Ishikawa (cell line): ENCODE results near the gene GRIN2D.

Experiments used
- CEBPB ChIP-seq: IDR thresholded peaks from 2 replicates; pipeline ENCODE4 v1.6.1; 2012
- CREB1 ChIP-seq: IDR thresholded peaks from 2 replicates; pipeline ENCODE4 v1.6.1; 2012; ENCODE audit warnings: low read depth
- EGR1 ChIP-seq: IDR thresholded peaks from 2 replicates; pipeline ENCODE4 v1.6.1; 2012
- EP300 ChIP-seq: IDR thresholded peaks from 2 replicates; pipeline ENCODE4 v1.6.1; 2012; ENCODE audit warnings: borderline replicate concordance
- FOXM1 ChIP-seq: IDR thresholded peaks from 2 replicates; pipeline ENCODE4 v1.6.1; 2012; ENCODE audit warnings: low read depth, borderline replicate concordance
- NFIC ChIP-seq: IDR thresholded peaks from 2 replicates; pipeline ENCODE4 v1.6.1; 2012
- RAD21 ChIP-seq: IDR thresholded peaks from 2 replicates; pipeline ENCODE4 v1.6.1; 2012; ENCODE audit warnings: low read depth
- TAF1 ChIP-seq: IDR thresholded peaks from 2 replicates; pipeline ENCODE4 v1.6.1; 2012; ENCODE audit warnings: low read depth, mild to moderate bottlenecking
- TCF12 ChIP-seq: IDR thresholded peaks from 2 replicates; pipeline ENCODE4 v1.6.1; 2012; ENCODE audit warnings: low read depth
- TEAD4 ChIP-seq: IDR thresholded peaks from 2 replicates; pipeline ENCODE4 v1.6.1; 2012
- YY1 ChIP-seq: IDR thresholded peaks from 2 replicates; pipeline ENCODE4 v1.6.1; 2012; ENCODE audit warnings: low read depth
- ZBTB7A ChIP-seq: IDR thresholded peaks from 2 replicates; pipeline ENCODE4 v1.6.1; 2012; ENCODE audit warnings: low read depth
- TF ChIP-seq, protein P1 (sequence below): IDR thresholded peaks from 2 replicates; pipeline ENCODE4 v1.6.1; 2012

GRCh38 chr19:48400018-48400742 is 6.7 kb downstream of the GRIN2D start:
- TF ChIP-seq TAF1 (no peak; the same call in 1 of the 2 replicates), CEBPB (no peak), EP300 (no peak), ZBTB7A (no peak), RAD21 (no peak), YY1 (0 out of 2 replicates have a peak, but pooled peaks have one; percentile 54), EGR1 (no peak), TEAD4 (0 out of 2 replicates have a peak, but pooled peaks have one; percentile 11), FOXM1 (no peak), NFIC (no peak), CREB1 (no peak), TCF12 (no peak)
- TF ChIP-seq, protein P1, sequence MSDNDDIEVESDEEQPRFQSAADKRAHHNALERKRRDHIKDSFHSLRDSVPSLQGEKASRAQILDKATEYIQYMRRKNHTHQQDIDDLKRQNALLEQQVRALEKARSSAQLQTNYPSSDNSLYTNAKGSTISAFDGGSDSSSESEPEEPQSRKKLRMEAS: peak; percentile 68
